ENCODE results near the gene EXD2. TPM values are rescaled to one million over a fixed set of nuclear protein-coding genes. Genes with fewer than 3 reads are reported as not detected.

Gene EXD2, protein sequence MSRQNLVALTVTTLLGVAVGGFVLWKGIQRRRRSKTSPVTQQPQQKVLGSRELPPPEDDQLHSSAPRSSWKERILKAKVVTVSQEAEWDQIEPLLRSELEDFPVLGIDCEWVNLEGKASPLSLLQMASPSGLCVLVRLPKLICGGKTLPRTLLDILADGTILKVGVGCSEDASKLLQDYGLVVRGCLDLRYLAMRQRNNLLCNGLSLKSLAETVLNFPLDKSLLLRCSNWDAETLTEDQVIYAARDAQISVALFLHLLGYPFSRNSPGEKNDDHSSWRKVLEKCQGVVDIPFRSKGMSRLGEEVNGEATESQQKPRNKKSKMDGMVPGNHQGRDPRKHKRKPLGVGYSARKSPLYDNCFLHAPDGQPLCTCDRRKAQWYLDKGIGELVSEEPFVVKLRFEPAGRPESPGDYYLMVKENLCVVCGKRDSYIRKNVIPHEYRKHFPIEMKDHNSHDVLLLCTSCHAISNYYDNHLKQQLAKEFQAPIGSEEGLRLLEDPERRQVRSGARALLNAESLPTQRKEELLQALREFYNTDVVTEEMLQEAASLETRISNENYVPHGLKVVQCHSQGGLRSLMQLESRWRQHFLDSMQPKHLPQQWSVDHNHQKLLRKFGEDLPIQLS
- total RNA-seq: 10 to 100 TPM; 14.6 to 16.7 TPM

DNA sequence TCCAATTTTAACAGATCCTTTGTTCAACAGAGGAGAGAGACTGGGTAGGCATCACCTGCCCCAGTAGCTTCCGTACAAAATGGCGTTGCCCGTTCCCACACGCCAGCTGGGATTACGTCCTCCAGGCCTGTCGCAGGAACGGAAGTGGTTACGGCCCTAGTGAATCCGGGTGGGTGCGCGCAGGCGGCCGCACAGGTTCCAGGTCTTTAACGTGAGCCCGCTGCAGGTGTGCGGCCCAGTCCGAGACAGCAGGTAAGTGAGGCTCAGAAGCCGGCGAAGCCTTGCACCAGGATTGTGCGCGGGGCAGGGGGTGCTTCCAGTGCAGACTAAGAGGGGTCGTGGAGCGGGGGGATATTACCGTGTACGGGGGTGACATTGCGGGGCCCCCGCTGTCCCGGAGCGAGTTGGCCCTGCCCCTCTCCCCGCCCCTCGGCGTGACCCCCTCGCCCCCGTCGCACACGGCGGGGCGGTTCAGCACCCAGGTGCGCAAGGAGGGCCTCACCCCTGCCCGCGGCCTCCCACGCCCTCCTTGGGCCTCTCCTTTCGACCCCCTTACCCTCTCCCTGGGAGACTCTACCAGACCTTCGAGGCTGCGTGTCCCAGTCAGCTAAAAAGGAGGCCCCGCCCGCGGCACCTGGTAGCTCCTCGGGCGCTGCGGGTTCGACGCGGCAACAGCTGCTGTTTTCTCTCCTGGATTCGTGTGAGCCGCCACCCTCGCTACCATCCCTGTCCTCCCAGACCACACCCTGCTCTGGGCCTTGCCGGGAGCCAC is at the start of gene EXD2:
Gene EXD2, plus strand, starts transcription at position 159 of the 772 bp plus-strand sequence. CDS start 17,973 bp downstream, outside the sequence.
- Histone ChIP-seq H3K27me3 (no peaks in the 10 kb centered on the region), H3K36me3 (no peaks in the 10 kb centered on the region), H3K4me3 (peak within 1 kb of the TSS; percentile 92 to 96), H3K9me3 (no peaks in the 10 kb centered on the region), H3K27ac (peak within 1 kb of the TSS; percentile 75 to 86), H3K4me1 (peaks cover 0 to 4% of the 10 kb centered on the region in 2 donors)
- DNase-seq (ENCODE audit: low spot score): peak; percentile 85
- TF ChIP-seq, protein P1, sequence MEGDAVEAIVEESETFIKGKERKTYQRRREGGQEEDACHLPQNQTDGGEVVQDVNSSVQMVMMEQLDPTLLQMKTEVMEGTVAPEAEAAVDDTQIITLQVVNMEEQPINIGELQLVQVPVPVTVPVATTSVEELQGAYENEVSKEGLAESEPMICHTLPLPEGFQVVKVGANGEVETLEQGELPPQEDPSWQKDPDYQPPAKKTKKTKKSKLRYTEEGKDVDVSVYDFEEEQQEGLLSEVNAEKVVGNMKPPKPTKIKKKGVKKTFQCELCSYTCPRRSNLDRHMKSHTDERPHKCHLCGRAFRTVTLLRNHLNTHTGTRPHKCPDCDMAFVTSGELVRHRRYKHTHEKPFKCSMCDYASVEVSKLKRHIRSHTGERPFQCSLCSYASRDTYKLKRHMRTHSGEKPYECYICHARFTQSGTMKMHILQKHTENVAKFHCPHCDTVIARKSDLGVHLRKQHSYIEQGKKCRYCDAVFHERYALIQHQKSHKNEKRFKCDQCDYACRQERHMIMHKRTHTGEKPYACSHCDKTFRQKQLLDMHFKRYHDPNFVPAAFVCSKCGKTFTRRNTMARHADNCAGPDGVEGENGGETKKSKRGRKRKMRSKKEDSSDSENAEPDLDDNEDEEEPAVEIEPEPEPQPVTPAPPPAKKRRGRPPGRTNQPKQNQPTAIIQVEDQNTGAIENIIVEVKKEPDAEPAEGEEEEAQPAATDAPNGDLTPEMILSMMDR (IDR thresholded peaks at IDR 0.05): no peak

DNA sequence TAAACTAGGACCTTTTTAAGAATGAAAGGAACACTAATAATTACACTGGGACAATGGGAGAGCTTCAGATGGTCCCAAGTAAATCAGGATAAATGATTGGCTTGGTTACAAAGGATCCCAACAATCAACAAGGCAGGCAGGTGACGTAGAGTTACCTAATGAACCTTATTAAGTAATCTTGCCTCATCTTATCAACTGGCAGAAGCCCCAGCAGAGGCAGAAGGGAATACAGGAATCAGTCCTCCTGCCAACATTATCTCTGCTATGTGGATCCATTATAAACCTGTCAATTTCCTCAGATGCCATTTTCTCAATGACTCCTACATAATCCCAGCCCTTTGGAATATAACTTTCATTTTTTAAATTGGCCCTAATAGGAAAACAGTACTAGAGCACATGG is 49.7 kb upstream of the EXD2 start:
- no peak for DNase-seq (ENCODE audit: low spot score)
- no peaks in the 10 kb centered on the region for H3K27me3 ChIP-seq
- H3K9me3 ChIP-seq: no peaks in the 10 kb centered on the region
- no peak overlapping the region for H3K4me3 ChIP-seq
- no peak overlapping the region for H3K27ac ChIP-seq
- TF ChIP-seq, protein P1 (IDR thresholded peaks at IDR 0.05): no peak
- peaks cover 0 to 20% of the 10 kb centered on the region in 2 donors for H3K4me1 ChIP-seq
- no peaks in the 10 kb centered on the region for H3K36me3 ChIP-seq

DNA sequence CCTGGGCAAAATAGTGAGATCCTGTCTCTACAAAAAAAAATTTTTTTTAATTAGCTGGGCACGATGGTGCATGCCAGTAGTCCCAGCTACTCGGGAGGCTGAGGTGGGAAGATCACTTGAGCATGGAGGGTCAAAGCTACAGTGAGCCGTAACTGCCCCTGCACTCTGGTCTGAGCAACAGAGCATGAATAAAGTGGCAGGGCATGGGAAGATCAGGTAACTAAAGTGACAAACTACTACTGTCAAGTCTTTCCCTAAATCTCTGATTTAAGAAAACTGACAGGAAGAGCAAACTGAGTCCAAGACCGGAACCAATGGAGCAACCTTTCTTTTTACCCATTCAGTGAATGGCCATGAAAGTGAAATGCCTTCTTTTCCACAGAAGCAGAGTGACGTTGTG is 49.2 kb upstream of the EXD2 start:
- no peak for DNase-seq (ENCODE audit: low spot score)
- Histone ChIP-seq H3K36me3 (no peaks in the 10 kb centered on the region), H3K9me3 (no peaks in the 10 kb centered on the region), H3K27ac (no peak overlapping the region), H3K27me3 (no peaks in the 10 kb centered on the region), H3K4me3 (no peak overlapping the region), H3K4me1 (peaks cover 0 to 20% of the 10 kb centered on the region in 2 donors)
- TF ChIP-seq, protein P1 (IDR thresholded peaks at IDR 0.05): no peak

DNA sequence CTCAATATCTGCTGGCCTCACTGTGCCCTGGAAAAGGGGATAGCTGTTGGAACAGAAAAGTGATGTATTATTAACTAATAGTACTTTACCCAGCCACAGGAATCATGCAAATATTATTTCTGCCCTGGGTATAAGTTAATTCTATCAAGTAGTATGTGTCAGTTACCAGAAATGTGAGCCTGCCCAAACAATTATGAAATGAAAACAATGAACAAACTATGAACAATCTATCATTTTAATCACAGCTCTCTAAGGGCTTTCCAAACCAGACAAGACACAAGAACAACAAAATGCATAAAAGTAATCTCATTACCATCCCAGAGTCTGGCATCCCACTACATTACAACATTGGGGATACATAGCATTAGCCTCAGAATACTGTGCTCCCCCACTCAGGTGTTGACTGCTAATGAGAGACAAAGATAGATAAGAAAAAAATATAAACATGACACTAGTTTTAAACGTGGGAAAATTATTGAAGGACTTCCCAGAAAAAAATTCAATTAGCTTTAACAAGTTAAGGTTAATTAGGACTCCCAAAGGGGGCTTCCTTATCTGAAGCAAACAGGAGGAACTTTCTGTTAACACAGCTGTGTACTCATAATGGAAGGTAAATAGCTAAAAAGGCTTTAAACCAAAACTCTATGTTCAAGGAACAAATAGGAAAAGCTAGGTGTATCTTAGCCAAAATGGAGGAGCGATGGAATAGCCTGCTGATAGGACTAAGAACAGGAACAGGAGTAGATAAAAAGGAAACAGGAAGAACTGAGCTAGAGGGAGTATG is 41.6 kb upstream of the EXD2 start:
- H3K27me3 ChIP-seq: no peaks in the 10 kb centered on the region
- H3K4me3 ChIP-seq: no peak overlapping the region
- H3K36me3 ChIP-seq: peaks cover 5% of the 10 kb centered on the region
- H3K9me3 ChIP-seq: no peaks in the 10 kb centered on the region
- no peak overlapping the region for H3K27ac ChIP-seq
- TF ChIP-seq, protein P1 (IDR thresholded peaks at IDR 0.05): no peak
- DNase-seq (ENCODE audit: low spot score): no peak
- peaks cover 0 to 39% of the 10 kb centered on the region in 2 donors for H3K4me1 ChIP-seq

DNA sequence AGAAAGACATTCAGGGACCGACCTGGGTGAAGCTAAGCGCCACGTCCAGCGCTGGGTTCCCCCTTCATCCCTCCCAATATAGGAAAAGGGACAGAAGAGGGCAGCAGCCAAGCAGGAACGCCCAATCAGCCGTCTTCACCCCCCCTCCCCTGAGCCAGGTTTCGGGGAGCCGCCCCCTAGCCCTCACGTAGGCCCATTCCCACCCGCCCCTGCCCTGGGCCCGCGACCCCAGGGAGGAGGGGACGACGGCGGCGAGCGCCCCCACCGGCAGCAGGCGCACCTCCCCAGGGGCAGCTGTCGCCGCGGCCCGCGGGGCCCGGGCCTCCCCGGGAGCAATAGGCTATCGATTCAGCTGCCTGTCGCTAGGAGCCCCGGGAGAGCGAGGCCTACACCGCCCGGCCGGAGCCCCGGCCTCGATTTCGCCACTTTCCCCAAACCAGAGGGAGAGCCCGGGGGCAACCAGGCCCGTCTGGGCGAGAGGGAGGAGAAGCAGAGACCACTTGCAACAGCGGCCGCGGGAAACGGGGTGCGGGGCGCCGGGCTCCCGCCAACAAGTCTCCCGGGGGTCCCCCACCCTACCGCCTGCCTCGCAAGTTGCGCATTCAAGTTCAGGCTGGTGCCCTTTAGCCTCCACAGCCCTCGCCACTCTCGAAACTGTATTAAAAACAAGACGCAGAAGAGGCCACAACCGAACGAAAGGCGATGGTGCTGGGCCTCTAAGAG is 39.7 kb upstream of the EXD2 start:
- Histone ChIP-seq H3K4me3 (peak overlapping the region; percentile 81 to 96), H3K9me3 (no peaks in the 10 kb centered on the region), H3K4me1 (peaks cover 0 to 39% of the 10 kb centered on the region in 2 donors), H3K27ac (peak overlapping the region; percentile 98), H3K36me3 (peaks cover 5% of the 10 kb centered on the region), H3K27me3 (no peaks in the 10 kb centered on the region)
- DNase-seq (ENCODE audit: low spot score): peak; percentile 67
- TF ChIP-seq, protein P1 (IDR thresholded peaks at IDR 0.05): peak; percentile 50 to 80
